IMR-90 (cell line): Measurements from ENCODE around the gene CES1. TPM values are rescaled to one million over a fixed set of nuclear protein-coding genes. Genes with fewer than 3 reads are reported as not detected.
"Not testable (repeated sequence)": the region's sequence is repeated elsewhere in the genome, so short reads cannot be mapped to it uniquely, and the experiment has no call there.

Source experiments
- ATAC-seq: fragments of 200-7000 bp; cut with Tn5 transposase; 2 replicates; pipeline ENCODE4 v1.9.1; 2020; ENCODE audit warnings: low read depth, mild to moderate bottlenecking, moderate library complexity
- BruUV-seq: library from RNA; stranded (reverse); fragments of 400-500 nt; replicated peaks from 2 replicates; lab custom pipeline; 2021; lab: Mats Ljungman, UMichigan
- CTCF ChIA-PET: fragments of 300-600 bp; formaldehyde crosslinking; extraction: SDS; loops from one replicate; lab custom pipeline; 2021; ENCODE audit warnings: antibody characterized with exemption; lab: Yijun Ruan, JAX
- POLR2A ChIA-PET: fragments of 300-600 bp; sonication (Branson Sonifier 250); formaldehyde crosslinking; loops from one replicate; lab custom pipeline; 2022; ENCODE audit warnings: antibody characterized with exemption; ENCODE audit not compliant: unreplicated experiment; lab: Charles Lee
- DNase-seq: peaks from one replicate; pipeline ENCODE4 v3.0.0; 2013
- H2AFZ ChIP-seq: replicated peaks from 2 replicates; pipeline ENCODE3; 2013; ENCODE audit warnings: low read length, mild to moderate bottlenecking; ENCODE audit not compliant: poor library complexity
- H2AK5ac ChIP-seq: 2 replicates; pipeline ENCODE4 v1.6.1; 2013; ENCODE audit warnings: low read depth, low read length, inconsistent platforms
- H2AK9ac ChIP-seq: replicated peaks from 2 replicates; pipeline ENCODE3; 2013; ENCODE audit warnings: mild to moderate bottlenecking, low read depth, low read length, moderate library complexity; ENCODE audit not compliant: poor library complexity
- H2BK120ac ChIP-seq: 2 replicates; pipeline ENCODE4 v1.6.1; 2013; ENCODE audit warnings: low read depth, low read length, inconsistent platforms
- H2BK15ac ChIP-seq: 3 replicates; pipeline ENCODE4 v1.6.1; 2013; ENCODE audit warnings: low read depth, low read length, inconsistent platforms
- H2BK20ac ChIP-seq: 2 replicates; pipeline ENCODE4 v1.6.1; 2013; ENCODE audit warnings: low read depth, mild to moderate bottlenecking, inconsistent platforms, low read length, moderate library complexity
- H2BK5ac ChIP-seq: 2 replicates; pipeline ENCODE4 v1.6.1; 2013; ENCODE audit warnings: mild to moderate bottlenecking, low read depth, low read length, inconsistent platforms; ENCODE audit not compliant: poor library complexity, severe bottlenecking
- H3K14ac ChIP-seq: replicated peaks from 2 replicates; pipeline ENCODE4 v1.6.1; 2013; ENCODE audit warnings: low read depth, low read length, inconsistent platforms
- H3K18ac ChIP-seq: 2 replicates; pipeline ENCODE4 v1.6.1; 2013; ENCODE audit warnings: low read depth, low read length, control low read depth
- H3K23ac ChIP-seq: 2 replicates; pipeline ENCODE4 v1.6.1; 2013; ENCODE audit warnings: low read depth, low read length, inconsistent platforms
- H3K27ac ChIP-seq: 2 replicates; pipeline ENCODE4 v1.5.1; 2013; ENCODE audit warnings: mild to moderate bottlenecking, control low read depth, low read length; ENCODE audit not compliant: insufficient read depth
- H3K27me3 ChIP-seq: 2 replicates; pipeline ENCODE4 v1.6.1; 2013; ENCODE audit warnings: low read length; ENCODE audit not compliant: control insufficient read depth, insufficient read depth
- H3K36me3 ChIP-seq: 2 replicates; pipeline ENCODE4 v1.6.1; 2013; ENCODE audit warnings: low read length, mixed read lengths; ENCODE audit not compliant: control insufficient read depth, insufficient read depth
- H3K4ac ChIP-seq: 2 replicates; pipeline ENCODE4 v1.6.1; 2013; ENCODE audit warnings: low read depth, low read length, inconsistent platforms
- H3K4me1 ChIP-seq: 2 replicates; pipeline ENCODE4 v1.6.1; 2013; ENCODE audit warnings: low read length, mixed read lengths; ENCODE audit not compliant: control insufficient read depth, insufficient read depth
- H3K4me2 ChIP-seq: 2 replicates; pipeline ENCODE4 v1.6.1; 2013; ENCODE audit warnings: low read depth, mild to moderate bottlenecking, control low read depth, low read length, moderate library complexity
- H3K4me3 ChIP-seq: 2 replicates; pipeline ENCODE4 v1.5.1; 2013; ENCODE audit warnings: low read depth, mild to moderate bottlenecking, control low read depth, low read length, moderate library complexity; ENCODE audit not compliant: insufficient read depth
- H3K56ac ChIP-seq: 2 replicates; pipeline ENCODE4 v1.6.1; 2013; ENCODE audit warnings: low read length, inconsistent platforms; ENCODE audit not compliant: insufficient read depth; ENCODE audit errors: extremely low read depth
- H3K79me1 ChIP-seq, 2 experiments: 2 replicates each; pipeline ENCODE4 v1.6.1; 2013; ENCODE audit warnings: low read length in 2 of 2, inconsistent platforms in 1 of 2, low read depth in 1 of 2
- H3K9ac ChIP-seq: 2 replicates; pipeline ENCODE4 v1.6.1; 2013; ENCODE audit warnings: low read depth, low read length, control low read depth
- H3K9me1 ChIP-seq: 2 replicates; pipeline ENCODE4 v1.6.1; 2013; ENCODE audit warnings: low read length, inconsistent platforms; ENCODE audit not compliant: insufficient read depth
- H3K9me3 ChIP-seq: 2 replicates; pipeline ENCODE4 v1.6.1; 2013; ENCODE audit warnings: low read length; ENCODE audit not compliant: control insufficient read depth, insufficient read depth
- H4K20me1 ChIP-seq: 2 replicates; pipeline ENCODE4 v1.6.1; 2013; ENCODE audit warnings: low read length, inconsistent platforms; ENCODE audit not compliant: insufficient read depth
- H4K5ac ChIP-seq: 2 replicates; pipeline ENCODE4 v1.6.1; 2013; ENCODE audit warnings: mild to moderate bottlenecking, low read depth, low read length, control low read depth
- H4K8ac ChIP-seq, 2 experiments: 2 replicates each; pipeline ENCODE4 v1.6.1; 2013; ENCODE audit warnings: low read depth in 2 of 2, low read length in 2 of 2, control low read depth in 1 of 2, inconsistent platforms in 1 of 2
- H4K91ac ChIP-seq: 2 replicates; pipeline ENCODE4 v1.6.1; 2013; ENCODE audit warnings: low read depth, low read length, inconsistent platforms; ENCODE audit not compliant: insufficient read depth
- WGBS, 2 experiments: methylation state at CpG; one replicate each; pipeline versions ENCODE4 v1.1.5 to v1.1.7; 2013; ENCODE audit warnings: missing lambda C conversion rate in 2 of 2; ENCODE audit not compliant: insufficient read length in 1 of 2; ENCODE audit errors: extremely low coverage in 2 of 2; 5-methylcytosine and 5-hydroxymethylcytosine counted together
- dilution Hi-C: fragments of 300-500 bp; cut with HindIII; formaldehyde crosslinking; loops from one replicate; pipeline ENCODE4 v1.14.3; 2018; ENCODE audit warnings: low sequenced_read_pairs; ENCODE audit not compliant: unreplicated experiment
- in situ Hi-C: fragments of 300-500 bp; cut with MboI; formaldehyde crosslinking; loops from 3 replicates; pipeline ENCODE4 v1.14.3; 2019; ENCODE audit warnings: low sequenced_read_pairs, inconsistent platforms, mixed read lengths
- intact Hi-C: fragments of 100-400 bp; cut with micrococcal nuclease; formaldehyde crosslinking; loops from 2 replicates; pipeline ENCODE4 v1.10.0; 2022
- polyA plus RNA-seq, 3 experiments: library from polyadenylated mRNA; depleted of rRNA; stranded (reverse); fragments of >200 nt; gene quantifications; 2 replicates each; pipeline ENCODE4 v1.2.3, GENCODE V29; 2012; ENCODE audit warnings: low replicate concordance in 1 of 3
- total RNA-seq: library from RNA; depleted of rRNA; stranded (reverse); fragments of >200 nt; gene quantifications from 2 replicates; pipeline ENCODE4 v1.2.3, GENCODE V29; 2012

CES1 gene
- total and polyA plus RNA-seq, 2 of the 4 experiments (the other 2 are of a cell fraction), result 0.03 TPM; not detected in 1

GRCh38 chr16:55805104-55805503 lies 27.8 kb downstream of the CES1 start:
- BruUV-seq, H4K8ac ChIP-seq, POLR2A ChIA-PET, H3K9me1 ChIP-seq, CTCF ChIA-PET, H3K4me3 ChIP-seq, ATAC-seq, H4K91ac ChIP-seq, H4K5ac ChIP-seq, H2BK120ac ChIP-seq, H3K9ac ChIP-seq, H3K36me3 ChIP-seq, H3K4ac ChIP-seq, H3K79me1 ChIP-seq, H3K27ac ChIP-seq, intact Hi-C loops, H2BK20ac ChIP-seq, in situ Hi-C loops, H2AFZ ChIP-seq, H2AK9ac ChIP-seq, H3K18ac ChIP-seq, H3K4me1 ChIP-seq, dilution Hi-C loops, H2BK5ac ChIP-seq, H2AK5ac ChIP-seq, H3K14ac ChIP-seq, H3K4me2 ChIP-seq, H3K9me3 ChIP-seq, H3K23ac ChIP-seq, DNase-seq, H2BK15ac ChIP-seq, H3K27me3 ChIP-seq, H3K56ac ChIP-seq, H4K20me1 ChIP-seq: not testable (repeated sequence)
- WGBS, 2 experiments, result no CpG with 5 or more reads among the region's 6 CpGs

GRCh38 chr16:55803681-55804080 lies 29.2 kb downstream of the CES1 start:
- H2AK9ac ChIP-seq, intact Hi-C loops, H3K27me3 ChIP-seq, H2BK20ac ChIP-seq, H3K4me2 ChIP-seq, H2BK120ac ChIP-seq, H3K18ac ChIP-seq, H4K8ac ChIP-seq, in situ Hi-C loops, H4K5ac ChIP-seq, H2AFZ ChIP-seq, dilution Hi-C loops, DNase-seq, H3K36me3 ChIP-seq, BruUV-seq, H3K9me1 ChIP-seq, CTCF ChIA-PET, H4K20me1 ChIP-seq, H3K4ac ChIP-seq, H3K4me3 ChIP-seq, H3K27ac ChIP-seq, H3K14ac ChIP-seq, H3K9me3 ChIP-seq, H2BK15ac ChIP-seq, H3K23ac ChIP-seq, H3K79me1 ChIP-seq, ATAC-seq, H4K91ac ChIP-seq, H3K56ac ChIP-seq, H3K4me1 ChIP-seq, H2BK5ac ChIP-seq, H2AK5ac ChIP-seq, POLR2A ChIA-PET, H3K9ac ChIP-seq: not testable (repeated sequence)
- WGBS, 2 experiments, result no CpG with 5 or more reads among the region's 8 CpGs
